ENCODE results near the gene ABLIM1. TPM values are rescaled to one million over a fixed set of nuclear protein-coding genes. Genes with fewer than 3 reads are reported as not detected.

ABLIM1 gene
- total and polyA plus RNA-seq, 8 donors: 52.7 to 195 (median 65.5) TPM

- Histone ChIP-seq H3K27ac (no peak overlapping the region), H3K36me3 (no peaks in the 10 kb centered on the region), H3K4me1 (peaks cover 3 to 7% of the 10 kb centered on the region in 2 donors), H3K9me3 (no peaks in the 10 kb centered on the region), H3K4me3 (no peak overlapping the region), H3K27me3 (no peaks in the 10 kb centered on the region)
- intact Hi-C loops (cut with DNase I): no loop called here
- DNase-seq (no peak), ATAC-seq (no peak)
- TF ChIP-seq, protein P1, sequence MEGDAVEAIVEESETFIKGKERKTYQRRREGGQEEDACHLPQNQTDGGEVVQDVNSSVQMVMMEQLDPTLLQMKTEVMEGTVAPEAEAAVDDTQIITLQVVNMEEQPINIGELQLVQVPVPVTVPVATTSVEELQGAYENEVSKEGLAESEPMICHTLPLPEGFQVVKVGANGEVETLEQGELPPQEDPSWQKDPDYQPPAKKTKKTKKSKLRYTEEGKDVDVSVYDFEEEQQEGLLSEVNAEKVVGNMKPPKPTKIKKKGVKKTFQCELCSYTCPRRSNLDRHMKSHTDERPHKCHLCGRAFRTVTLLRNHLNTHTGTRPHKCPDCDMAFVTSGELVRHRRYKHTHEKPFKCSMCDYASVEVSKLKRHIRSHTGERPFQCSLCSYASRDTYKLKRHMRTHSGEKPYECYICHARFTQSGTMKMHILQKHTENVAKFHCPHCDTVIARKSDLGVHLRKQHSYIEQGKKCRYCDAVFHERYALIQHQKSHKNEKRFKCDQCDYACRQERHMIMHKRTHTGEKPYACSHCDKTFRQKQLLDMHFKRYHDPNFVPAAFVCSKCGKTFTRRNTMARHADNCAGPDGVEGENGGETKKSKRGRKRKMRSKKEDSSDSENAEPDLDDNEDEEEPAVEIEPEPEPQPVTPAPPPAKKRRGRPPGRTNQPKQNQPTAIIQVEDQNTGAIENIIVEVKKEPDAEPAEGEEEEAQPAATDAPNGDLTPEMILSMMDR (IDR thresholded peaks at IDR 0.05): no peak
Measured at GRCh38 chr10:114515298-114515914, 142.7 kb downstream of the ABLIM1 start.

- DNase-seq: no peak
- no peak overlapping the region for H3K4me3 ChIP-seq
- TF ChIP-seq, protein P1 (IDR thresholded peaks at IDR 0.05): no peak
- H3K36me3 ChIP-seq: no peaks in the 10 kb centered on the region
- H3K27me3 ChIP-seq: no peaks in the 10 kb centered on the region
- H3K9me3 ChIP-seq: no peaks in the 10 kb centered on the region
- intact Hi-C loops (cut with DNase I): no loop called here
- no peak overlapping the region for H3K27ac ChIP-seq
- ATAC-seq: no peak
- no peaks in the 10 kb centered on the region for H3K4me1 ChIP-seq
Measured at GRCh38 chr10:114513381-114513792, 144.7 kb downstream of the ABLIM1 start.

DNA sequence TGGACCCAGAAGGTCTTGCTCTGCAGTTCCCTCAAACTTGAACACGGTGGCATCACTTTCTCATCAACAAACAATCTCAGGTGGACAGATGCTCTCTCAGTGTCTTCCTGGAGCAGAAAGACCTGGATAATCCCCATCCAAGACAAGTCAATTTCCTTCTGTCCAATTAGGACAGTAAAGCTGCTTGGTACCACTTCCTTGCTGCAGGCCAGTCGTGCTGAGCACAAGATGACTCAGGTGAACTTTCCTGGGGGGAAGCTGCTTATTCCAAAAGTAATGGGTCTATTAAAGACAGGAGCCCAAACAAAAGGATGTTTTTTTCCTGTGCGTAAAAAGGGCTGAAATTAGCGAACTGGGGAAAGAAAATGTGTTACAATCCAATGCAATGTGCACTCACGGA, 146.2 kb downstream of the ABLIM1 start:
- TF ChIP-seq, protein P1 (IDR thresholded peaks at IDR 0.05): no peak
- DNase-seq (no peak), ATAC-seq (no peak)
- Histone ChIP-seq H3K27me3 (no peaks in the 10 kb centered on the region), H3K9me3 (no peaks in the 10 kb centered on the region), H3K4me1 (peaks cover 7 to 10% of the 10 kb centered on the region in 2 donors), H3K4me3 (no peak overlapping the region), H3K36me3 (no peaks in the 10 kb centered on the region), H3K27ac (no peak overlapping the region)
- intact Hi-C loops (cut with DNase I): no loop called here

DNA sequence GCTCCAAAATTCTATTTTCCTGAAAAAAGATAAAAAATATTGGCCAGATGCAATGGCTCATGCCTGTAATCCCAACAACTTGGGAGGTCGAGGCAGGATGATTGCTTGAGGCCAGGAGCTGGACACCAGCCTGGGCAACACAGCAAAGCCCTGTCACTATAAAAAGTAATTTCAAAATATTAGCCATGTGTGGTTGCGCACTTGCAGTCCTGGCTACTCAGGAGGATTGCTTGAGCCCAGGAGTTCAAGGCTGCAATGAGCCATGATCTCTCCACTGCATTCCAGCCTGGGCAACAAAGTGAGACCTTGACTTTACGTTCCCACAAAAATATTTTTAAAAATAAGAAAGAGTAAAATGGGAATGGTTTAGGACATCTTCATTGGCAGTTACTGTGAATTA, 149.7 kb downstream of the ABLIM1 start:
- Histone ChIP-seq H3K36me3 (no peaks in the 10 kb centered on the region), H3K27ac (peak overlapping the region in 1 of 2 donors; percentile 69), H3K4me3 (no peak overlapping the region), H3K27me3 (no peaks in the 10 kb centered on the region), H3K9me3 (no peaks in the 10 kb centered on the region), H3K4me1 (peaks cover 11 to 21% of the 10 kb centered on the region in 2 donors)
- no peak for DNase-seq
- TF ChIP-seq, protein P1 (IDR thresholded peaks at IDR 0.05): no peak
- ATAC-seq: no peak
- intact Hi-C loops (cut with DNase I): no loop called here

DNA sequence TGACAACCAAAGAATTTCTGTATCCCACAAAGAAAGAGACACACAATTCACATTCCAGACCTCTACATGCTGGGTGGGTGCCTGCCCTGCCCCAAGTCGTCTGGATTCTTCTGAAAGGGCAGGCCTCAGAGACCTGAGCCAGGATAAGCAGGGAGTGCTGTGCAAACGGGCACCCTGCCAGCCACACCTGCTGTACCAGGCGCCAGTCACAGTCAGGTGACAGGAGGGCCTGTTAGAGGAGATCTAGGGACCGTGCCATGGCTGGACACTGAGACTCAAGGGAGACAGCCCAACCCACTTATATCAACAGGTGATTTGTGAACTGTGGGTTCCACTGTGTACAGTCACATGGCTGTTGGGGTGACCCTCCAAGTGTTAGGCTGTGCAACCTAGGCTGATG, 150.6 kb downstream of the ABLIM1 start:
- ATAC-seq: peak; percentile 90
- no peak overlapping the region for H3K4me3 ChIP-seq
- H3K27me3 ChIP-seq: no peaks in the 10 kb centered on the region
- H3K36me3 ChIP-seq: no peaks in the 10 kb centered on the region
- no peaks in the 10 kb centered on the region for H3K9me3 ChIP-seq
- H3K27ac ChIP-seq: peak overlapping the region; percentile 28 to 69
- DNase-seq: peak in 3 of 4 donors; percentile 68 to 91 (median 90)
- intact Hi-C loops (cut with DNase I): no loop called here
- peaks cover 11 to 21% of the 10 kb centered on the region in 2 donors for H3K4me1 ChIP-seq
- TF ChIP-seq, protein P1 (IDR thresholded peaks at IDR 0.05): no peak

All from left lung (tissue), 10 donors.